LHCN-M2 (cell line): Measurements from ENCODE around the gene TRAF7. TPM values are rescaled to one million over a fixed set of nuclear protein-coding genes. Genes with fewer than 3 reads are reported as not detected.

Experiments
- DNase-seq: peaks from one replicate; pipeline ENCODE4 v3.0.0-alpha.2; 2012; ENCODE audit warnings: low read depth
- total RNA-seq: library from RNA; depleted of rRNA; stranded (reverse); fragments of >200 nt; gene quantifications from 2 replicates; pipeline ENCODE4 v1.2.3, GENCODE V29; 2014; rRNA removed

TRAF7 gene
- total RNA-seq, 1 experiment from 2014 or later, result 134 TPM

DNA sequence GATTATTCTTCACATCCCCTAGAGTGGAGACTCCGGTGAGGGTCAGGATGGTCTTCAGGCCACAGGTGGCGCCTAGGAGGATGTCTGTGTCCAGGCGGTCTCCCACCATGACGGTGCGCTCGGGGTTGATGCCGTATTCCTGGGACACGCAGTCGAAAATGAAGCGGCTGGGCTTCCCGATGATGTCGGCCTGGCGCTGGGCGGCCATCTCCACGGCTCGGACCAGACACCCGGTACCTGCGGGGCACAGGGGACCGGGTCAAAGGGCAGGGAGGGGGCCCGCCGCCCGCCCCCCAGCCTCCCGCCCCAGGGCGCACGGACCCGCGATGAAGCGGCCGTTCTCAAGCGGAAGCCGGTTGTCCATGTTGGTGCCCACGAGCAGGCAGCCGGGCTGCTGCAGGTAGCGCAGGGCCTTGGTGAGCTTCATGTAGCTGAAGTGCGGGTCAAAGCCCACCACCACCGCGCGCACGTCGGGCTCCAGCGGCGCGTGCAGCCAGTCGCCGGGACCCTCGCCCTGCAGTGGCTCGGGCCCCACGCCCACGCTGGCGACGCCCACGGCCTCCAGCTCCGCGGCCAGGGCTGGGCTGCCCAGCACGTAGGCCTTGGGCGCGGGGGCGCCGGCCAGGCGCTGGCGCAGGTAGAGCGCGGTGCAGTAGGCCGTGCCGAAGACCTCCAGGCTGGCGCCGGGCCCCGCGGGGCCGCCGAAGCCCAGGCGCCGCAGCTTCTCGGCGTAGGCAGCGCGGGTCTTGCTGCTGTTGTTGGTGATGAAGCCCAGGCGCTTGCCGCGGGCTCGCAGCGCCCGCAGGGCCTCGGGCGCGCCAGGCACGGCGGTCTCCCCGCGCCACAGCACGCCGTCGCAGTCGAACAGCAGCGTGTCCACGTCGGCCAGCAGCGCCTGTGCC lies 58.5 kb downstream of the TRAF7 start:
- DNase-seq, result no peak

DNA sequence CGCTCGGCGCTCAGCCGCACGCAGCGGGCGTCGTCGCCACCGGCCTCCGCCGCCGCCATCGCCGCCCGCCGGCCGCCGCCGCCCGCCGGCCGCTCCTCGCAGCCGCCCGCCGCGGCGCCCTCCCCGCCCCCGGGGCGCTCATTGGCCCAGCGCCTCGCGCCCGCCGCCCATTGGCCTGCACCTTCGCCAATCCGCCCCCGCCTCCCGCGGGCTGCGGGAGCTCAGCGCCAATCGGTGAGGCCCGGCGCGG lies 59.1 kb downstream of the TRAF7 start, which contains the start of gene PGP:
TSS of gene PGP (minus strand) at position 122 of the 250 bp plus-strand sequence. CDS start at position 59, 63 bp downstream.
- no peak for DNase-seq

DNA sequence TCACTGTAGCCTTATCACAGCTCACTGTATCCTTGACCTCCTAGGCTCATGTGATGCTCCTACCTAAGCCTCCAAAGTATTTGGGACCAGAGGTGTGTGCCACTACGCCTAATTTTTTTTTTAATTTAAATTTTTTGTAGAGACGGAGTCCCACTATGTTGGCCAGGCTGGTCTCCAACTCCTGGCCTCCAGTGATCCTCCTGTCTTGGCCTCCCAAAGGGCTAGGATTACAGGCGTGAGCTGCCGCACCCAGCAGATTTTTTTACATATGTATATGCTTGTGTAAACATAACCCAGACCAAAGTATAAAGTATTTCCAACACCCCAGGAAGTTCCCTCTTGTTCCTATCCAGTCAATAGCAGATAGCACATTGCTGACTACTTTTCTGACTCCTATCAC lies 60.7 kb downstream of the TRAF7 start:
- DNase-seq, result no peak

DNA sequence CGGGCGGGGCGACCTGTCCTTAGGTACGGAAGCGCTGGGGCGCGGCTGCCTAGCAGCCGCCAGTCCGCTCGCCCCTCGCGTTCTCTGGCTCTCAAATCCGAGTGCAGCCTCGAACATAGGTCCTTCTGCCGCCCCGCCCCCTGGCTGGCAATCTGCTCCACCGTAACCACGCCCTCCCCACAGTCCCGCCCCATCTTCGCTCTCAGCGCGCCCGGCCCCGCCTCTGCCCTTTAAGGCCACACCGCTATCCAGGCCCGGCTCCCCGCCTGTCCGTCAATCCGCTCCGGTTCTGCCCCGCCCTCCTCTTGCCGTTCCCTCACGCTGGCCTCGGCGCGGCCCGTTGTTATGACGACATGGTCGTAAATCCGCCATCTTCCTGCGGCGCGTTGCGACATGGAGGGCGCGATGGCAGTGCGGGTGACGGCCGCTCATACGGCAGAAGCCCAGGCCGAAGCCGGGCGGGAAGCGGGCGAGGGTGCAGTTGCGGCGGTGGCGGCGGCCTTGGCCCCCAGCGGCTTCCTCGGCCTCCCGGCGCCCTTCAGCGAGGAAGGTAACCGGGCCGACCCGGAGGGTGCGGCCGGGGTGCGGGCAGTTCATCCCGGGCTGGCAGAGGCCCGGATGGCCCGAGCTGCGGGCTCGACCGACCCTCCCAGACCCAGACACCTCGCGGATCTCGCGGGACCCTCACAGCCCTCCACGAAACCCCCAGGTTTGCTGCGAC lies 67.8 kb downstream of the TRAF7 start, which contains the start of gene E4F1:
TSS of gene E4F1 (plus strand) at position 371 of the 721 bp plus-strand sequence. CDS start at position 394, 23 bp downstream.
- peak; percentile 99 for DNase-seq

DNA sequence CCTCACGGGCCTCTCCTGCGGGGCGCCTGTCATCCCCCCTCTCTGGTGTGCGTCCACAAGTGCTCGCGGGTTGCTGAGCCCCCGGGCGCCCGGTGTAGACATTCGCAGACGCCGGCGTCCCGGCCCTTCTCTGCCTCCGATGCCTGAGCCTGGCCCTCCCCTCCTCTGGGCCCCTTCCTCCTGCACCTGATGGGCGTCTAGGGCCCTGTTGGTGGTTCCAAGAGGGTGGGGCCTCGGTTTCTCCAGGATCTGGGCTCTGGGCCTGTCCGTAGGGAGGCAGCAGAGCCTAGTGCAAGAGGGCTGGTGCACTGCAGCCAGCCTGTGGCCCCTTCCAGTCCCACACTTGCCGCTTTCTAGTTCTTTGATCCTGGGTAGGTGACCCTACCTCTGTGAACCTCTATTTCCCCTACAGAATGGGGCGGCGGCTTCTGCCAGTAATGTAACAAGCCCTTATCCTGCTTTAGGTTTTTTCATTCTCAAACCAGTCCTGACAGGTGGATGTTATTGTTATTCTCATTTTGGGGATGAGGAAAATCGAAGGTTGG lies 68.4 kb downstream of the TRAF7 start:
- DNase-seq, result no peak

DNA sequence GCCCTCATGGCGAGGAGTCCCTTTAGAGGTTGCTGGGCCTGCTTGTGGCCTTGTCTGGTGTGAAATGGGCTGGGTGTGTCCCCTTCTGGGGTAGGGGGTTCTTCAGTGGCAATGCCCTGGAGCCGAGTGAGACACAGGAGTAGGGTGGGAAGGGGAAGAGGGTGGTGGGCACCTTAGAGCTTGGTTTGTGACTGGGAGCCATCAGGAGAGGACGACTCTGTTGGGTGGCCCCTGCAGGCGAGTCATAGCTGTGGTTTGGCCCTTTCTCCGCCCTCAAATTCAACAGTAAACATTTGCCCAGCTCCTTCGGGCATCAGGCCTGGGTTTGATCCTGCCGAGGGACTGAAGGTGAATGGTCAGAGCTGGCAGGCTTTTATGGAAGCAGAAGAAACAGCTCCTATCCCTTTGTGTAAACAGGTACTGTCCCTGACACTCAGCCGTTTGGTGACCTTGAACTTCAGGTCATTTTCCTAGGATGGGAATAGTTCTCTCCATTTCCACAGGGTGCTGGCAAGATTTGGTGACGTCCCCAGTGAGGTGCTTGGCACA lies 70.7 kb downstream of the TRAF7 start:
- peak; percentile 44 for DNase-seq

DNA sequence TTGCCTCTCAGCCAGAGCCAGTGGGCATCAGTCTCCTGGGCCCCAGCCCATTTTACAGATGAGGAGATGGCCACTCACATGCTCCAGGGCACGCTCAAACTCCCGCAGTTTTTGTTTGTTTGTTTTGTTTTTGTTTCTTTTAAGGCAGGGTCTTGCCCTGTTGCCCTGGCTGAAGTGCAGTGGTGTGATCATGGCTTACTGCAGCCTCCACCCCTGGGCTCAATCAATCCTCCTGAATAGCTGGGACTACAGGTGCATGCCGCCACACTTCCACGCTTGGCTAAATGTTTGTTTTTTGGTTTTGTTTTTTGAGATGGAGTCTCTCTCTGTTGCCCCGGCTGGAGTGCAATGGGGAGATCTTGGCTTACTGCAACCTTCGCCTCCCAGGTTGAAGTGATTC lies 71.3 kb downstream of the TRAF7 start:
- DNase-seq, result no peak

Other genes starting within 250 kb of the TRAF7 start
- not detected in 2 replicates for gene HS3ST6, start 237.4 kb upstream of the TRAF7 start, total RNA-seq
- gene MSRB1, start 212.6 kb upstream of the TRAF7 start, total RNA-seq, result 14.2 and 14.4 TPM in 2 replicates
- gene RPL3L, start 201.1 kb upstream of the TRAF7 start, total RNA-seq, result not detected in 2 replicates
- 244 and 288 TPM in 2 replicates for gene NDUFB10, start 196.2 kb upstream of the TRAF7 start, total RNA-seq
- gene RPS2, start 191.0 kb upstream of the TRAF7 start, total RNA-seq, result 2,551 and 2,646 TPM in 2 replicates
- gene RNF151, start 188.9 kb upstream of the TRAF7 start, total RNA-seq, result not detected in 2 replicates
- 52.1 and 85.4 TPM in 2 replicates for gene TBL3, start 183.7 kb upstream of the TRAF7 start, total RNA-seq
- gene NOXO1, start 174.3 kb upstream of the TRAF7 start, total RNA-seq, result 0.23 and 1.3 TPM in 2 replicates
- 26.0 and 30.5 TPM in 2 replicates for gene GFER, start 171.6 kb upstream of the TRAF7 start, total RNA-seq
- 1.1 and 1.6 TPM in 2 replicates for gene SYNGR3, start 165.8 kb upstream of the TRAF7 start, total RNA-seq
- gene ZNF598, start 146.0 kb upstream of the TRAF7 start, total RNA-seq, result 37.2 and 47.5 TPM in 2 replicates
- gene NPW, start 136.0 kb upstream of the TRAF7 start, total RNA-seq, result 1.3 TPM in 2 replicates
- gene NHERF2, start 128.9 kb upstream of the TRAF7 start, total RNA-seq, result 5.5 and 7.3 TPM in 2 replicates
- 25.5 and 29.0 TPM in 2 replicates for gene NTHL1, start 107.9 kb upstream of the TRAF7 start, total RNA-seq
- 49.8 and 52.2 TPM in 2 replicates for gene TSC2, start 107.8 kb upstream of the TRAF7 start, total RNA-seq
- gene PKD1, start 19.9 kb upstream of the TRAF7 start, total RNA-seq, result 83.5 and 99.2 TPM in 2 replicates
- gene RAB26, start 7.2 kb upstream of the TRAF7 start, total RNA-seq, result 1.6 and 2.0 TPM in 2 replicates
- gene CASKIN1, start 40.8 kb downstream of the TRAF7 start, total RNA-seq, result 0.06 and 0.29 TPM in 2 replicates
- gene MLST8, start 49.7 kb downstream of the TRAF7 start, total RNA-seq, result 27.3 and 38.1 TPM in 2 replicates
- 4.4 and 6.2 TPM in 2 replicates for gene BRICD5, start 55.1 kb downstream of the TRAF7 start, total RNA-seq
- 34.9 and 36.9 TPM in 2 replicates for gene PGP, start 59.1 kb downstream of the TRAF7 start, total RNA-seq
- gene E4F1, start 67.8 kb downstream of the TRAF7 start, total RNA-seq, result 33.5 and 34.0 TPM in 2 replicates
- 1.4 and 2.2 TPM in 2 replicates for gene DNASE1L2, start 80.7 kb downstream of the TRAF7 start, total RNA-seq
- gene ECI1, start 95.8 kb downstream of the TRAF7 start, total RNA-seq, result 30.9 and 44.5 TPM in 2 replicates
- 175 and 178 TPM in 2 replicates for gene RNPS1, start 112.3 kb downstream of the TRAF7 start, total RNA-seq
- 0.29 and 0.32 TPM in 2 replicates for gene ABCA3, start 184.9 kb downstream of the TRAF7 start, total RNA-seq